ENCODE data around the gene MUC5B. TPM values are rescaled to one million over a fixed set of nuclear protein-coding genes. Genes with fewer than 3 reads are reported as not detected.
"Not testable (repeated sequence)": the region's sequence is repeated elsewhere in the genome, so short reads cannot be mapped to it uniquely, and the experiment has no call there.

Gene MUC5B, protein sequence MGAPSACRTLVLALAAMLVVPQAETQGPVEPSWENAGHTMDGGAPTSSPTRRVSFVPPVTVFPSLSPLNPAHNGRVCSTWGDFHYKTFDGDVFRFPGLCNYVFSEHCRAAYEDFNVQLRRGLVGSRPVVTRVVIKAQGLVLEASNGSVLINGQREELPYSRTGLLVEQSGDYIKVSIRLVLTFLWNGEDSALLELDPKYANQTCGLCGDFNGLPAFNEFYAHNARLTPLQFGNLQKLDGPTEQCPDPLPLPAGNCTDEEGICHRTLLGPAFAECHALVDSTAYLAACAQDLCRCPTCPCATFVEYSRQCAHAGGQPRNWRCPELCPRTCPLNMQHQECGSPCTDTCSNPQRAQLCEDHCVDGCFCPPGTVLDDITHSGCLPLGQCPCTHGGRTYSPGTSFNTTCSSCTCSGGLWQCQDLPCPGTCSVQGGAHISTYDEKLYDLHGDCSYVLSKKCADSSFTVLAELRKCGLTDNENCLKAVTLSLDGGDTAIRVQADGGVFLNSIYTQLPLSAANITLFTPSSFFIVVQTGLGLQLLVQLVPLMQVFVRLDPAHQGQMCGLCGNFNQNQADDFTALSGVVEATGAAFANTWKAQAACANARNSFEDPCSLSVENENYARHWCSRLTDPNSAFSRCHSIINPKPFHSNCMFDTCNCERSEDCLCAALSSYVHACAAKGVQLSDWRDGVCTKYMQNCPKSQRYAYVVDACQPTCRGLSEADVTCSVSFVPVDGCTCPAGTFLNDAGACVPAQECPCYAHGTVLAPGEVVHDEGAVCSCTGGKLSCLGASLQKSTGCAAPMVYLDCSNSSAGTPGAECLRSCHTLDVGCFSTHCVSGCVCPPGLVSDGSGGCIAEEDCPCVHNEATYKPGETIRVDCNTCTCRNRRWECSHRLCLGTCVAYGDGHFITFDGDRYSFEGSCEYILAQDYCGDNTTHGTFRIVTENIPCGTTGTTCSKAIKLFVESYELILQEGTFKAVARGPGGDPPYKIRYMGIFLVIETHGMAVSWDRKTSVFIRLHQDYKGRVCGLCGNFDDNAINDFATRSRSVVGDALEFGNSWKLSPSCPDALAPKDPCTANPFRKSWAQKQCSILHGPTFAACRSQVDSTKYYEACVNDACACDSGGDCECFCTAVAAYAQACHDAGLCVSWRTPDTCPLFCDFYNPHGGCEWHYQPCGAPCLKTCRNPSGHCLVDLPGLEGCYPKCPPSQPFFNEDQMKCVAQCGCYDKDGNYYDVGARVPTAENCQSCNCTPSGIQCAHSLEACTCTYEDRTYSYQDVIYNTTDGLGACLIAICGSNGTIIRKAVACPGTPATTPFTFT (N-terminal part only)
- not detected for polyA plus RNA-seq (ENCODE audit: insufficient read length)

DNA sequence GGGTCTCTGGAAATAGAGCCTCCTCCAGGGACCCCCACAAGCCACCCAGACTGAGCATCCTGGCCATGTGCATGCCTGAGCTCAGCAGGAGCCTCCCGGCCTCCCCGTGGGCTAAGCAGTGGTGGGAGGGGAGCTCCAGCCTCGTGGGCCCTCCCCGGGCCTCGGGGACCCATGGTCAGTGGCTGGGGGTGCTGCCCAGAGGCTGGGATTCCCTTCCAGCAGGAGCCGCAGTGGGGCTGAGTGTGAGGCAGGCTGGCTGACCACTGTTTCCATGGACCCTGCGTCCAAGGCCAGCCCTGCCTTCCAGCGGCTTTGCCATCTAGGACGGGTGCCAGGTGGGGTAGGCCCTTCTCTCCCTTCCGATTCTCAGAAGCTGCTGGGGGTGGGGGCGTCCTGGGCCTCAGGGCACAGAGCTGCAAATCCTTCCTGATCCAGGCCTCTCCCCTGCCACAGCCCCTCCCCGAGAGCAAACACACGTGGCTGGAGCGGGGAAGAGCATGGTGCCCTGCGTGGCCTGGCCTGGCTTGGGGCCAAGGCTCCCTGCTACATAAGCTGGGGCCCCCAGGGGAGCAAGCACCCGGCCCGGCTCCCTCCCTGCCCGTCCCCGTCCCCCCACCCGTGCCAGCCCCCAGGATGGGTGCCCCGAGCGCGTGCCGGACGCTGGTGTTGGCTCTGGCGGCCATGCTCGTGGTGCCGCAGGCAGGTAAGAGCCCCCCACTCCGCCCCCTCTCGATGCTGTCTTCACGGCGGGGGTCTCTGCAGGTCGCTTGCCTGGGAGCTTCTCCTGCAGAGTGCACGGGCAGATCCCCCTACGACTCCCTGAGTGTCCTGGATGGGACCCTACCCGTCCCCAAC is at the start of gene MUC5B:
MUC5B (plus strand) TSS at position 576 of the 855 bp plus-strand sequence; CDS start at position 634, 58 bp downstream.
- no peak for DNase-seq (ENCODE audit: low read depth)

DNA sequence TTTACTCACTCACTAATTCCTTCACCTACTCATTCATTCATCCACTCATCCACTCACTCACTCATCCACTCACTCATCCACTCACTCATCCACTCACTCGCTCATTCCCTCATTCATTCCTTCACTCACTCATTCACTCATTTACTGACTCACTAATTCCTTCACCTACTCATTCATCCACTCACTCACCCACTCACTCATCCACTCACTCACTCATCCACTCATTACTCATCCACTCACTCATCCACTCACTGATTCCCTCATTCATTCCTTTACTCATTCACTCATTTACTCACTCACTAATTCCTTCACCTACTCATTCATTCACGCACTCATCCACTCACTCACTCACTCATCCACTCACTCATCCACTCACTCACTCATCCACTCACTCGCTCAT is 49.5 kb upstream of the MUC5B start:
- DNase-seq (ENCODE audit: low read depth): not testable (repeated sequence)

DNA sequence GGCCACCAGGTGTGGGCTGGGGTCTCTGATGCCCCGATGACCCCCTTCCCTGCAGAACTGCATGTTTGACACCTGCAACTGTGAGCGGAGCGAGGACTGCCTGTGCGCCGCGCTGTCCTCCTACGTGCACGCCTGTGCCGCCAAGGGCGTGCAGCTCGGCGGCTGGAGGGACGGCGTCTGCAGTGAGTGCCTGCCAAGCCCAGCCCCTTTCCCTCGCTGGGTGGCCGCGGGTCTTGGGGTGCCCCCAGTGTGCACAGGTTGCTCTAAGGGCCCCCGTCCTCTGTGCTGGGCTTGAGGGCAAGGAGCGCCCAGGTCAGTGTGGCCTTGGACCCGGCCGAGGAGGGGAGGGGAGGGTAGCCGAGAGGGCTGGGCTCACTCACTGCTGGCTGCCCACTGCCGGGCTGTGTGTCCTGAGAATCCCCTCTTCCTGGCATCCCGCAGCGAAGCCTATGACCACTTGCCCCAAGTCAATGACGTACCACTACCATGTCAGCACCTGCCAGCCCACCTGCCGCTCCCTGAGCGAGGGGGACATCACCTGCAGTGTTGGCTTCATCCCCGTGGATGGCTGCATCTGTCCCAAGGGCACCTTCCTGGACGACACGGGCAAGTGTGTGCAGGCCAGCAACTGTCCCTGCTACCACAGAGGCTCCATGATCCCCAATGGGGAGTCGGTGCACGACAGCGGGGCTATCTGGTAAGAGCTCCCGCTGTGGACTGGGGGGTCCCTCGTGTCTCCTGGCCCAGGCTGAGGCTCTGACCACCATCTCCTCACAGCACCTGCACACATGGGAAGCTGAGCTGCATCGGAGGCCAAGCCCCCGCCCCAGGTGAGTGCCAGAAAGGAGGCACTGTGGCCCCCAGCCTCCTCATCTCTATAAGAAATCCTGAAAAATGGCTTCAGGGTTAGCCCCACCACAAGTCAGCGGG is 48.2 kb upstream of the MUC5B start:
- no peak for DNase-seq (ENCODE audit: low read depth)

DNA sequence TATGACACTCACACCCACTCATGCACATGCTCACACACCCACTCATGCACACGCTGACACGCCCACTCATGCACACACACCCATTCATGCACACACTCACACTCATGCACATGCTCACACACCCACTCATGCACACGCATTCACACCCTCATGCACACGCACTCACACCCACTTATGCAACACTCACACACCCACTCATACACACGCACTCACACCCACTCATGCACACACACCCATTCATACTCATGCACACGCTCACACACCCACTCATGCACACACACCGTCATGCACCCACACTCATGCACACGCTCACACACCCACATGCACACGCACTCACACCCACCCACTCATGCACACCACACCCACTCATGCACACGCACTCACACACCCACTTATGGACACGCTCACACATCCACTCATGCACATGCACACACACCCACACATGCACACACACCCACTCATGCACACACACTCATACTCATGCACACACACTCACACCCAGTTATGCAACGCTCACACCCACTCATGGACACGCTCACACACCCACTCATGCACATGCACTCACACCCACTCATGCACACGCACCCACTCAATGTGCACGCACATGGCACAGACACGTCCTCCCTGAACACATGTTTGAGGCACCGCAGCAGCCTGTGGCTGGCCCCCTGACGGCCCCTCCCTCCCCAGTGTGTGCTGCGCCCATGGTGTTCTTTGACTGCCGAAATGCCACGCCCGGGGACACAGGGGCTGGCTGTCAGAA is 47.2 kb upstream of the MUC5B start:
- no peak for DNase-seq (ENCODE audit: low read depth)

DNA sequence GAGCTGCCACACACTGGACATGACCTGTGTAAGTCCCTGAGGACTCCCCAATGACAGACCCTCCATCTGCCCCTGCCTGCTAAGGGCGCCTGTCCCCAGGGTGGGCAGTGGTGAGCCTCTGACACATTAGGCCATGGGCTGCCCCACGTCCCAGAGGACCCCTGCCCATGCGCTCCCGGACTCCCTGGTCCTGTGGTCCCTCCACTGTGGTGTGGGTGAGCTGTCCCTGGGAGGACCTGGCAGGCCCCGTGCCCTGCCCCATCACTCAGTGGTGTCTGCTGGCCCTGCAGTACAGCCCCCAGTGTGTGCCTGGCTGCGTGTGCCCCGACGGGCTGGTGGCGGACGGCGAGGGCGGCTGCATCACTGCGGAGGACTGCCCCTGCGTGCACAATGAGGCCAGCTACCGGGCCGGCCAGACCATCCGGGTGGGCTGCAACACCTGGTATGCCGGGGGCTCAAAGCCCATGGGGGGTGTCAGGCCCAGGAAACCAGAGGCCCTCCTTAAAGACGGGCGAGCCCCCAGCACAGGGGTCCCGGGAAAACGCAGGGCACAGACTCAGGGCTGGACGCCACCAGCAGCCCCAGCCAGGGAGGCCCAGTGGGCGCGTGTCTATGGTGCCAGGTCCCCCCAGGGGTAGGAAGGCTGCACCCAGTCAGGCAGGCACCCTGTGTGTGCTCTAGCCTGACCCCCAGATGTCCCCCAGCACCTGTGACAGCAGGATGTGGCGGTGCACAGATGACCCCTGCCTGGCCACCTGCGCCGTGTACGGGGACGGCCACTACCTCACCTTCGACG is 46.4 kb upstream of the MUC5B start:
- no peak for DNase-seq (ENCODE audit: low read depth)

DNA sequence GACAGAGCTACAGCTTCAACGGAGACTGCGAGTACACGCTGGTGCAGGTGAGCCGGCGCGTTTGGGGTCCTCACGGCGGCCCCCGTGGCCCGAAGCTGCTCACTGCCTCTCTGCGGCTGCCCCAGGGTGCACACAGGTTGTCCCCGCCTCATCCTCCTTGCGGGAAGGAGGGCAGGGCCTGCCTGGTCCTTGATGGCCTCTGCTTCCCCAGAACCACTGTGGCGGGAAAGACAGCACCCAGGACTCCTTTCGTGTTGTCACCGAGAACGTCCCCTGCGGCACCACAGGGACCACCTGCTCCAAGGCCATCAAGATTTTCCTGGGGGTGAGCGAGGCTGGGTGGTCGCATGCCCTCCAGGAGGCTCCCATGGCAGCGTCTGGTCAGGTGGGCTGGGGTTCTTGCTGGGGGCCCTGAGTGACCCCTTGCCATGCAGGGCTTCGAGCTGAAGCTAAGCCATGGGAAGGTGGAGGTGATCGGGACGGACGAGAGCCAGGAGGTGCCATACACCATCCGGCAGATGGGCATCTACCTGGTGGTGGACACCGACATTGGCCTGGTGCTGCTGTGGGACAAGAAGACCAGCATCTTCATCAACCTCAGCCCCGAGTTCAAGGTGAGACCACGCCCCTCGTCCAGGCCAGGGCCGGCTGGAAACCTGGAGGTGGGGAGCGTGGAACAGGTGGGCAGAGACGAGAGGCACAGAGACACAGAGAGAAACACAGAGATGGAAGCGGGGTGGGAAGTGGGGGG is 45.7 kb upstream of the MUC5B start:
- DNase-seq (ENCODE audit: low read depth): no peak

DNA sequence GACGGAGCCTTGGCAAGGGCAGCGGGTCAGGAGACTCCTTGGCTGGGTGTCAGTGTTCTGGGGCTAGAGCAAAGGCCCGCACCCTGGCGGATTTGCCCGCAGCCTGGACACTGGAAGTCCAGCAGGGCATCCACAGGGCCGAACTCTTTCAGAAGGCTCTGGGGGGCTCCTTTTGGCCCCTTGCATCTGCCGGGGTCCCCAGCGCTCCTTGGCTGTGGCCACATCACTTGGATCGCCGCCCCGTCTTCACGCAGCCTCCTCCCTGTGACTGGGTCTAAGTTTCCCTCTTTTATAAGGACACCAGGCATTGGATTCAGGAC is 45.1 kb upstream of the MUC5B start:
- DNase-seq (ENCODE audit: low read depth): no peak

DNA sequence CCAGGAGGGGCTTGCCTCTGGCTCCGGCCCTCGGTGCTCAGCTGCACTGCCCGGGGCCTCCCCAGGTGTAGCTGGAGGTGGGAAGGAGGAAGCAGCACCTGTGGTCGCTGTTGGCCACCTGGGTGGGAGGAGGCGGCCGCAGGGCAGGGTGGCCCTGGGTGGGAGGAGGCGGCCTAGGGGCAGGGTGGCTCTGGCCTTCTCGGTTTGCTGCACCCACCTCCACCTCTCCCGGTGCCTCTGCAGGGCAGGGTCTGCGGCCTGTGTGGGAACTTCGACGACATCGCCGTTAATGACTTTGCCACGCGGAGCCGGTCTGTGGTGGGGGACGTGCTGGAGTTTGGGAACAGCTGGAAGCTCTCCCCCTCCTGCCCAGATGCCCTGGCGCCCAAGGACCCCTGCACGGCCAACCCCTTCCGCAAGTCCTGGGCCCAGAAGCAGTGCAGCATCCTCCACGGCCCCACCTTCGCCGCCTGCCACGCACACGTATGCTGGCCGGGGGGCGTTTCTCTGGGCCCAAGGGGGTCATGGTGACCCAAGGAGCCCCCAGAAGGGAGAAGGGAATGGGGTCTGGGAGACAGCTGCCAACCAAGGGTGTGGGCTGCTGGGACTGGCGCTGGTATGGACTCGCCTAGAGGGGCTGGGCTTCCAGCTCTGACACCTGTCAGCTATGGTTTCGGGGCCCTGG is 44.5 kb upstream of the MUC5B start:
- DNase-seq (ENCODE audit: low read depth): no peak

DNA sequence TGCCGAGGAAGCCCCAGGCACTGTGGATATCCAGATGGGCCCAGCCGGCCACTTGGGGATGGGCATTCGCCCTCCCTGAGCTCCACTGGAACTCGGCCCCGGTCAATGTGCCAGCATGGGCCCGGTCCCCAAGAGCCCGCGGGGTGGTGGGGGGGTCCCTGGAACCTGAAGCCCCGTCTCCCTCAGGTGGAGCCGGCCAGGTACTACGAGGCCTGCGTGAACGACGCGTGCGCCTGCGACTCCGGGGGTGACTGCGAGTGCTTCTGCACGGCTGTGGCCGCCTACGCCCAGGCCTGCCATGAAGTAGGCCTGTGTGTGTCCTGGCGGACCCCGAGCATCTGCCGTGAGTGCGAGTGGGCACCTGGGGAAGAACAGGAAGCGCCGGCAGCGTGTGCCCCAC is 44.0 kb upstream of the MUC5B start:
- DNase-seq (ENCODE audit: low read depth): no peak

DNA sequence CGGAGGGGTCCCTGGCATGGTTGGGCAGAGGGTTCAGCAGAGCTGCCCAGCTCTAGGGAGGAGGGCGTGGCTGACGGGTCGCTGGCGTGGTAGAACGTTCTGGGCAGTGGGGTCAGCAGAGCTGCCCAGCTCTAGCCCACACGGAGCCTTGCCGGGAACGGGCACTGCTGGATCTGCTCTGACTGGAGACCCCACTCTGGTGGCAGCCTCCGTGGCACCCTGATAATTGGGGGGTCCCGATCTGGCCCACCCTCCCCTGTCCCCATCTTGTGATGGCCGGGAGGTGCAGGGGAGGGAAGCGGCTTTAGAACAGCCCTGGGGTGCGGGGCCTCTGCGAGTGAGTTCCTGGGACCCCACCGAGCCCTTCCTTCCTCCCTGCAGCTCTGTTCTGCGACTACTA is 43.2 kb upstream of the MUC5B start:
- DNase-seq (ENCODE audit: low read depth): no peak

DNA sequence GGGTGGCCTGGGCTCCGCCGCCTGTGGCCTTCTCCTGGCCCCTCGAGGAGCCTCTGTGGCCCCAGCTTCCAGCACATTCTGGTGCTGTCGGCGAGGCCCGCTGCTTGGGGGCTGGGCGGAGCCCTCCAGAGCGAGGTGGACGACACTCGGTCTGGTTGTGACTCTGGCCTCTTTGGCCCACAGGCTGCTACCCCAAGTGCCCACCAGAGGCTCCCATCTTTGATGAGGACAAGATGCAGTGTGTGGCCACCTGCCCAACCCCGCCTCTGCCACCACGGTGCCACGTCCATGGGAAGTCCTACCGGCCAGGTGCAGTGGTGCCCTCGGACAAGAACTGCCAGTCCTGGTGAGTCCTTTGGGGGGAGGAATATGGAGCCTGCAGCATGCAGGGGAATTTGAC is 42.7 kb upstream of the MUC5B start:
- no peak for DNase-seq (ENCODE audit: low read depth)

DNA sequence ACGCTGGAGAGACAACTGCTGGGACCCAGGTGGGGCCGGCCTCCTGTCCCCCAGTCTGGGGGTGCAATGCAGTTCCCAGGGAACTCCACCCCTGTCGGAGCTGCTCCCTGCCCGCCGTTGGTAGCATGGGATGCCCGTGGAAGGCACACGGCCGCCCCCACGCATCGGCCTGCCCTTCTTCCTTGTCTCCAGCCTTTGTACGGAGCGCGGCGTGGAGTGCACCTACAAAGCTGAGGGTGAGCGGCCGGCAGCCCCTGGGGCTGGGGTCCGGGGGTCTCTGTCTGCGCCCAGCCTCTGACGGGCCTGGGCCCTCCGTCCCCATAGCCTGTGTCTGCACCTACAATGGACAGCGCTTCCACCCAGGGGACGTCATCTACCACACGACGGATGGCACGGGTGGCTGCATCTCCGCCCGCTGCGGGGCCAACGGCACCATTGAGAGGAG is 41.9 kb upstream of the MUC5B start:
- no peak for DNase-seq (ENCODE audit: low read depth)

DNA sequence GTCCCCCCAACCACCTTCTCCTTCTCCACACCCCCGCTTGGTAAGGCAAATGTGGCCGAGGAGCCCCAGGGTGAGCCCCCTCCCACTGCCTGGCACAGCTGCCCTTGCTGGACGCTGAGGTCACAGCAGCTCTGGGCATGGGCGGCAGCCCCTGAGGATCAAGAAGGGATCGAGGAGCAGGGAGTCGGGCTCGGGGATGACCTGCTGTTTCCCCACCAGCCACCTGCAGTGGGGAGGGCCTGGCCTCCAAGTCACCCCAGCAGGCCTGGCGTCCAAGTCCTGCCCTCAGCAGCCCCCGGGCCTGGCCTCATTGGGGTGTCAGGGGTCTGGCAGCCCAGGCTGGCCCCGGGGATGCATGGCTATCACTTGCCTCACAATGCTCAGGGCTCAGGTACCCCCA is 41.4 kb upstream of the MUC5B start:
- no peak for DNase-seq (ENCODE audit: low read depth)

DNA sequence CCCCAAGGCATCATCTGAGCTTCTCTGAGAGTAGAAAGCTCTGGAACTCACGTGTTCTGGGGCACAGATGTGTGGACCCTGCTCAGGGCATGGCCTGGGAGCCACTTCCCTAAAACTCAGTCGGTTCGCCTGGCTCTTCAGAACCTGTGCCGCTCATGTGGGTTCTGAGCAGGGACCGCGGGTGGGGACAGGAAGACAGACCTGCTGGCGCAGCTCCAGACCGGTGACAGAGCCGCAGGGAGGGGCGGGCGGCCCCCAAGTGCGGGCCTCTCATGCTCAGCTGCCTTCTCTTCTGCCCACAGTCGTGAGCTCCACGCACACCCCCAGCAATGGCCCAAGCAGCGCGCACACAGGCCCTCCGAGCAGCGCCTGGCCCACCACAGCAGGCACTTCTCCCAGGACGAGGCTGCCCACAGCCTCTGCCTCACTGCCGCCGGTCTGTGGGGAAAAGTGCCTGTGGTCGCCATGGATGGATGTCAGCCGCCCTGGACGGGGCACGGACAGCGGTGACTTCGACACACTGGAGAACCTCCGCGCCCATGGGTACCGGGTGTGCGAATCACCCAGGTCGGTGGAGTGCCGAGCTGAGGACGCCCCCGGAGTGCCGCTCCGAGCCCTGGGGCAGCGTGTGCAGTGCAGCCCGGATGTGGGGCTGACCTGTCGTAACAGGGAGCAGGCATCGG is 40.9 kb upstream of the MUC5B start:
- DNase-seq (ENCODE audit: low read depth): no peak

DNA sequence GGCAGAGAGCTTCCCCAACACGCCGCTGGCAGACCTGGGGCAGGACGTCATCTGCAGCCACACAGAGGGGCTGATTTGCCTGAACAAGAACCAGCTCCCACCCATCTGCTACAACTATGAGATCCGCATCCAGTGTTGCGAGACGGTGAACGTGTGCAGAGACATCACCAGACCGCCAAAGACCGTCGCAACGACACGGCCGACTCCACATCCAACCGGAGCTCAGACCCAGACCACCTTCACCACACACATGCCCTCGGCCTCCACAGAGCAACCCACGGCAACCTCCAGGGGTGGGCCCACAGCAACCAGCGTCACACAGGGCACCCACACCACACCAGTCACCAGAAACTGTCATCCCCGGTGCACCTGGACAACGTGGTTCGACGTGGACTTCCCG is 38.7 kb upstream of the MUC5B start:
- not testable (repeated sequence) for DNase-seq (ENCODE audit: low read depth)

DNA sequence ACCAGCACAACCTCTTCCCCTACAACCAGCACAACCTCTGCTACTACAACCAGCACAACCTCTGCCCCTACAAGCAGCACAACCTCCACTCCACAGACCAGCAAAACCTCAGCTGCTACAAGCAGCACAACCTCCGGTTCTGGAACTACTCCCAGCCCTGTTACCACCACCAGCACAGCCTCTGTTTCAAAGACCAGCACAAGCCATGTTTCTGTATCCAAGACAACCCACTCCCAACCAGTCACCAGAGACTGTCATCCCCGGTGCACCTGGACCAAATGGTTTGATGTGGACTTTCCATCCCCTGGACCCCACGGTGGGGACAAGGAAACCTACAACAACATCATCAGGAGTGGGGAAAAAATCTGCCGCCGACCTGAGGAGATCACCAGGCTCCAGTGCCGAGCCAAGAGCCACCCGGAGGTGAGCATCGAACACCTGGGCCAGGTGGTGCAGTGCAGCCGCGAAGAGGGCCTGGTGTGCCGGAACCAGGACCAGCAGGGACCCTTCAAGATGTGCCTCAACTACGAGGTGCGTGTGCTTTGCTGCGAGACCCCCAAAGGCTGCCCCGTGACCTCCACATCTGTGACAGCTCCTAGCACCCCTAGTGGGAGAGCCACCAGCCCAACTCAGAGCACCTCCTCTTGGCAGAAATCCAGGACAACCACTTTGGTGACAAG is 34.3 kb upstream of the MUC5B start:
- DNase-seq (ENCODE audit: low read depth): not testable (repeated sequence)

Data from forelimb muscle (tissue), 1 donor.